ENCODE data around the gene CORT.

GRCh38 chr1:10475510-10475909, 25.7 kb downstream of the CORT start:
- TF ChIP-seq, protein P1, sequence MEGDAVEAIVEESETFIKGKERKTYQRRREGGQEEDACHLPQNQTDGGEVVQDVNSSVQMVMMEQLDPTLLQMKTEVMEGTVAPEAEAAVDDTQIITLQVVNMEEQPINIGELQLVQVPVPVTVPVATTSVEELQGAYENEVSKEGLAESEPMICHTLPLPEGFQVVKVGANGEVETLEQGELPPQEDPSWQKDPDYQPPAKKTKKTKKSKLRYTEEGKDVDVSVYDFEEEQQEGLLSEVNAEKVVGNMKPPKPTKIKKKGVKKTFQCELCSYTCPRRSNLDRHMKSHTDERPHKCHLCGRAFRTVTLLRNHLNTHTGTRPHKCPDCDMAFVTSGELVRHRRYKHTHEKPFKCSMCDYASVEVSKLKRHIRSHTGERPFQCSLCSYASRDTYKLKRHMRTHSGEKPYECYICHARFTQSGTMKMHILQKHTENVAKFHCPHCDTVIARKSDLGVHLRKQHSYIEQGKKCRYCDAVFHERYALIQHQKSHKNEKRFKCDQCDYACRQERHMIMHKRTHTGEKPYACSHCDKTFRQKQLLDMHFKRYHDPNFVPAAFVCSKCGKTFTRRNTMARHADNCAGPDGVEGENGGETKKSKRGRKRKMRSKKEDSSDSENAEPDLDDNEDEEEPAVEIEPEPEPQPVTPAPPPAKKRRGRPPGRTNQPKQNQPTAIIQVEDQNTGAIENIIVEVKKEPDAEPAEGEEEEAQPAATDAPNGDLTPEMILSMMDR (IDR thresholded peaks at IDR 0.05) = no peak
- TF ChIP-seq POLR2A (IDR thresholded peaks at IDR 0.05) (no peak), POLR2AphosphoS5 (IDR thresholded peaks at IDR 0.05) (no peak), EP300 (IDR thresholded peaks at IDR 0.05) (no peak)
